ENCODE results near the gene PKN3. TPM values are rescaled to one million over a fixed set of nuclear protein-coding genes. Genes with fewer than 3 reads are reported as not detected.

The PKN3 gene
- total RNA-seq, 1 donor from 2014 or later = 13.4 TPM

- no peak for DNase-seq
Measured at GRCh38 chr9:128735373-128735772, 33.1 kb downstream of the PKN3 start.

GRCh38 chr9:128742401-128742800 lies 40.1 kb downstream of the PKN3 start:
- no peaks in the 10 kb centered on the region for H3K4me1 ChIP-seq
- no peaks in the 10 kb centered on the region for H3K27me3 ChIP-seq
- ATAC-seq (peak; percentile 39), DNase-seq (no peak)
- TF ChIP-seq, protein P1, sequence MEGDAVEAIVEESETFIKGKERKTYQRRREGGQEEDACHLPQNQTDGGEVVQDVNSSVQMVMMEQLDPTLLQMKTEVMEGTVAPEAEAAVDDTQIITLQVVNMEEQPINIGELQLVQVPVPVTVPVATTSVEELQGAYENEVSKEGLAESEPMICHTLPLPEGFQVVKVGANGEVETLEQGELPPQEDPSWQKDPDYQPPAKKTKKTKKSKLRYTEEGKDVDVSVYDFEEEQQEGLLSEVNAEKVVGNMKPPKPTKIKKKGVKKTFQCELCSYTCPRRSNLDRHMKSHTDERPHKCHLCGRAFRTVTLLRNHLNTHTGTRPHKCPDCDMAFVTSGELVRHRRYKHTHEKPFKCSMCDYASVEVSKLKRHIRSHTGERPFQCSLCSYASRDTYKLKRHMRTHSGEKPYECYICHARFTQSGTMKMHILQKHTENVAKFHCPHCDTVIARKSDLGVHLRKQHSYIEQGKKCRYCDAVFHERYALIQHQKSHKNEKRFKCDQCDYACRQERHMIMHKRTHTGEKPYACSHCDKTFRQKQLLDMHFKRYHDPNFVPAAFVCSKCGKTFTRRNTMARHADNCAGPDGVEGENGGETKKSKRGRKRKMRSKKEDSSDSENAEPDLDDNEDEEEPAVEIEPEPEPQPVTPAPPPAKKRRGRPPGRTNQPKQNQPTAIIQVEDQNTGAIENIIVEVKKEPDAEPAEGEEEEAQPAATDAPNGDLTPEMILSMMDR (IDR thresholded peaks at IDR 0.05) = no peak
- intact Hi-C loops (cut with DNase I) = no loop called here
- H3K4me3 ChIP-seq = no peak overlapping the region
- H3K36me3 ChIP-seq = peaks cover 49% of the 10 kb centered on the region
- H3K9me3 ChIP-seq = no peaks in the 10 kb centered on the region
- H3K27ac ChIP-seq = no peak overlapping the region

More at GRCh38 chr9:128735373-128735772, 33.1 kb downstream of the PKN3 start:
- no peak for ATAC-seq
- TF ChIP-seq, protein P1 (IDR thresholded peaks at IDR 0.05) = no peak
- no peaks in the 10 kb centered on the region for H3K4me1 ChIP-seq
- no peak overlapping the region for H3K4me3 ChIP-seq
- H3K36me3 ChIP-seq = peaks cover 39% of the 10 kb centered on the region
- H3K27ac ChIP-seq = no peak overlapping the region
- H3K9me3 ChIP-seq = no peaks in the 10 kb centered on the region
- H3K27me3 ChIP-seq = no peaks in the 10 kb centered on the region
- intact Hi-C loops (cut with DNase I) = no loop called here

DNA sequence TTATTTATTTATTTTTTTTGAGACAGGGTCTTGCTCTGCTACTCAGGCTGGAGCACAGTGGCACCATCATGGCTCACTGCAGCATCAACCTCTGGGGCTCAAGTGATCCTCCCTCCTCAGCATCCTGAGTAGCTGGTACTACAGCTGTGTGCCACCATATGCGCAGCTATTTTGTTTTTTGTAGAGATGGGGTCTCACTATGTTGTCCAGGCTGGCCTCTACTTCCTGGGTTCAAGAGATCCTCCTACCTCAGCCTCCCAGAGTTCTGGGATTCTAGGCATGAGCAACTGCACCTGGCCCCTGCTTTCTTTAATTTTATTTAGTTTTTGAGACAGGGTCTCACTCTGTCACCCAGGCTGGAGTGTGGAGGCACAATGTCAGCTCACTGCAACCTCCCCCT lies 41.1 kb downstream of the PKN3 start:
- TF ChIP-seq, protein P1 (IDR thresholded peaks at IDR 0.05) = no peak
- intact Hi-C loops (cut with DNase I) = no loop called here

GRCh38 chr9:128747241-128747640 lies 44.9 kb downstream of the PKN3 start:
- Histone ChIP-seq H3K9me3 (no peaks in the 10 kb centered on the region), H3K27ac (no peak overlapping the region), H3K27me3 (no peaks in the 10 kb centered on the region), H3K36me3 (peaks cover 29% of the 10 kb centered on the region), H3K4me3 (no peak overlapping the region), H3K4me1 (no peaks in the 10 kb centered on the region)
- TF ChIP-seq, protein P1 (IDR thresholded peaks at IDR 0.05) = no peak
- intact Hi-C loops (cut with DNase I) = no loop called here
- ATAC-seq (no peak), DNase-seq (no peak)

More for the DNA sequence above, 41.1 kb downstream of the PKN3 start:
- Histone ChIP-seq H3K9me3 (no peaks in the 10 kb centered on the region), H3K4me3 (no peak overlapping the region), H3K4me1 (no peaks in the 10 kb centered on the region), H3K36me3 (peaks cover 50% of the 10 kb centered on the region), H3K27me3 (no peaks in the 10 kb centered on the region), H3K27ac (no peak overlapping the region)
- DNase-seq (no peak), ATAC-seq (no peak)

DNA sequence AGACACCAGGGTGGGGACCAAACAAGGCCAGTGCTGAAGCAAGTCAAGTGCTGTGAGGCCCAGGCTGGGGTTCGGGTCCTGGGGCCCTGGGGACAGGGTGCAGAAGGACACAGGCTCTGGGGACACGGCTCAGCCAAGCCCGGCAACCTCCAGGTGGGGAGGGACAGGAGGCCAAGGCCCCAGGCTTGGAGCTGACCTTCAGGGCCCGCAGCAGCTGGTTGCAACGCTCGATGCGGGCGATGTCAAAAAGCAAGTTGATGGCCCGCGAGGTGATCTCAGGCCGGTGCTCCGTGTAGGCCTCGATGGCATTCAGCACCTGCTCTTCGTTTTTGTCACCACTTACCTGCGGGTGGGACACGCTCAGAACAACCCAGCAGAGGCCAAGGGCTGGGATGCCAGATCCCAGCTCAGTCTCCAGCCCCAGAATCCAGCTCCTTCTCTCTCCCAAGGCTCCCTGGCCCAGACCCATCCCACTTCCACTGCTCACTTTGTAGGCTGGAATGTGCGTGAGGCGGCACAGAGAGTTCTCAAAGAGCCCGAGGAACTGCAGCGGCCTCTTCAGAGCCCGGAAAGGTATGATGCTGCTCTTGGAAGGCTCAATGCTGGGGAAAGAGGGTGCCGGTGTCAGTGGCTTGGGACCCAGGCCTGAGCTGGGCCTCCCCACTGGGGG lies 48.8 kb downstream of the PKN3 start:
- Histone ChIP-seq H3K27me3 (no peaks in the 10 kb centered on the region), H3K36me3 (peaks cover 50% of the 10 kb centered on the region), H3K27ac (no peak overlapping the region), H3K4me3 (no peak overlapping the region), H3K9me3 (no peaks in the 10 kb centered on the region), H3K4me1 (no peaks in the 10 kb centered on the region)
- TF ChIP-seq, protein P1 (IDR thresholded peaks at IDR 0.05) = no peak
- ATAC-seq = peak; percentile 19
- DNase-seq = no peak
- intact Hi-C loops (cut with DNase I) = no loop called here

Data from upper lobe of right lung (tissue), 1 donor.